ENCODE measurements around the gene CDH11.

CDH11 gene

GRCh38 chr16:64975821-64976220, 146.0 kb downstream of the CDH11 start:
- TF ChIP-seq, protein P1, sequence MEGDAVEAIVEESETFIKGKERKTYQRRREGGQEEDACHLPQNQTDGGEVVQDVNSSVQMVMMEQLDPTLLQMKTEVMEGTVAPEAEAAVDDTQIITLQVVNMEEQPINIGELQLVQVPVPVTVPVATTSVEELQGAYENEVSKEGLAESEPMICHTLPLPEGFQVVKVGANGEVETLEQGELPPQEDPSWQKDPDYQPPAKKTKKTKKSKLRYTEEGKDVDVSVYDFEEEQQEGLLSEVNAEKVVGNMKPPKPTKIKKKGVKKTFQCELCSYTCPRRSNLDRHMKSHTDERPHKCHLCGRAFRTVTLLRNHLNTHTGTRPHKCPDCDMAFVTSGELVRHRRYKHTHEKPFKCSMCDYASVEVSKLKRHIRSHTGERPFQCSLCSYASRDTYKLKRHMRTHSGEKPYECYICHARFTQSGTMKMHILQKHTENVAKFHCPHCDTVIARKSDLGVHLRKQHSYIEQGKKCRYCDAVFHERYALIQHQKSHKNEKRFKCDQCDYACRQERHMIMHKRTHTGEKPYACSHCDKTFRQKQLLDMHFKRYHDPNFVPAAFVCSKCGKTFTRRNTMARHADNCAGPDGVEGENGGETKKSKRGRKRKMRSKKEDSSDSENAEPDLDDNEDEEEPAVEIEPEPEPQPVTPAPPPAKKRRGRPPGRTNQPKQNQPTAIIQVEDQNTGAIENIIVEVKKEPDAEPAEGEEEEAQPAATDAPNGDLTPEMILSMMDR (IDR thresholded peaks at IDR 0.05; ENCODE audit: insufficient read depth, low read length, poor library complexity, severe bottlenecking), result no peak
- H3K27me3 ChIP-seq (replicated peaks; ENCODE audit: control insufficient read depth, insufficient read depth, low read length), result no peaks in the 10 kb centered on the region
- H3K36me3 ChIP-seq (ENCODE audit: control insufficient read depth, insufficient read depth, low read length), result no peaks in the 10 kb centered on the region
- H3K4me3 ChIP-seq (replicated peaks; ENCODE audit: low read depth, low read length), result no peak overlapping the region
- DNase-seq (ENCODE audit: extremely low read depth, insufficient read length), result no peak

GRCh38 chr16:64974381-64974780, 147.5 kb downstream of the CDH11 start:
- Histone ChIP-seq H3K36me3 (ENCODE audit: control insufficient read depth, insufficient read depth, low read length) (no peaks in the 10 kb centered on the region), H3K27me3 (replicated peaks; ENCODE audit: control insufficient read depth, insufficient read depth, low read length) (no peaks in the 10 kb centered on the region), H3K4me3 (replicated peaks; ENCODE audit: low read depth, low read length) (no peak overlapping the region)
- TF ChIP-seq, protein P1 (IDR thresholded peaks at IDR 0.05; ENCODE audit: insufficient read depth, low read length, poor library complexity, severe bottlenecking), result no peak
- no peak for DNase-seq (ENCODE audit: extremely low read depth, insufficient read length)

GRCh38 chr16:64973171-64973570, 148.7 kb downstream of the CDH11 start:
- Histone ChIP-seq H3K27me3 (replicated peaks; ENCODE audit: control insufficient read depth, insufficient read depth, low read length) (no peaks in the 10 kb centered on the region), H3K4me3 (replicated peaks; ENCODE audit: low read depth, low read length) (no peak overlapping the region), H3K36me3 (ENCODE audit: control insufficient read depth, insufficient read depth, low read length) (no peaks in the 10 kb centered on the region)
- no peak for DNase-seq (ENCODE audit: extremely low read depth, insufficient read length)
- TF ChIP-seq, protein P1 (IDR thresholded peaks at IDR 0.05; ENCODE audit: insufficient read depth, low read length, poor library complexity, severe bottlenecking), result no peak

- no peak for DNase-seq (ENCODE audit: extremely low read depth, insufficient read length)
- Histone ChIP-seq H3K36me3 (ENCODE audit: control insufficient read depth, insufficient read depth, low read length) (no peaks in the 10 kb centered on the region), H3K4me3 (replicated peaks; ENCODE audit: low read depth, low read length) (no peak overlapping the region), H3K27me3 (replicated peaks; ENCODE audit: control insufficient read depth, insufficient read depth, low read length) (no peaks in the 10 kb centered on the region)
- TF ChIP-seq, protein P1 (IDR thresholded peaks at IDR 0.05; ENCODE audit: insufficient read depth, low read length, poor library complexity, severe bottlenecking), result no peak
Measured at GRCh38 chr16:64971171-64971570, 150.7 kb downstream of the CDH11 start.

DNA sequence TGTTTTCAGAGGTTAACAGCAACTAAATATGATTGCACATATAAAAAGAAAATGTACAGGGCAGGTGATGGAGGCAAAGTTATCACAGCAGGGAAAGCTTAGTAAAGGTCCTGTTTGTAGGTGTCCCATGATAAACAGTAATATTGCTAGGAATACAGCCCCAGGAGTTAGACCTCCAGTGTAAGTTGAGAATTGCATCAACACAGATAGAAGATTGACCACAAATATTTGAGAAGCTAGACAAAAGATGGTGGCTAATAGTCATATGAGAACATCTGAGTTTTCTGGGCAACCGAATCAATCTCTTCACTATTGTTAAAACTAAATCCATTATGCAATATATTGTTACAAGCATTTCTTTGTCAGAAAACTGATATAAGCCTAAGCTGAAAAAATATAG, 152.6 kb downstream of the CDH11 start:
- H3K4me3 ChIP-seq (replicated peaks; ENCODE audit: low read depth, low read length), result no peak overlapping the region
- no peak for DNase-seq (ENCODE audit: extremely low read depth, insufficient read length)
- no peaks in the 10 kb centered on the region for H3K36me3 ChIP-seq (ENCODE audit: control insufficient read depth, insufficient read depth, low read length)
- TF ChIP-seq, protein P1 (IDR thresholded peaks at IDR 0.05; ENCODE audit: insufficient read depth, low read length, poor library complexity, severe bottlenecking), result no peak
- no peaks in the 10 kb centered on the region for H3K27me3 ChIP-seq (replicated peaks; ENCODE audit: control insufficient read depth, insufficient read depth, low read length)

DNA sequence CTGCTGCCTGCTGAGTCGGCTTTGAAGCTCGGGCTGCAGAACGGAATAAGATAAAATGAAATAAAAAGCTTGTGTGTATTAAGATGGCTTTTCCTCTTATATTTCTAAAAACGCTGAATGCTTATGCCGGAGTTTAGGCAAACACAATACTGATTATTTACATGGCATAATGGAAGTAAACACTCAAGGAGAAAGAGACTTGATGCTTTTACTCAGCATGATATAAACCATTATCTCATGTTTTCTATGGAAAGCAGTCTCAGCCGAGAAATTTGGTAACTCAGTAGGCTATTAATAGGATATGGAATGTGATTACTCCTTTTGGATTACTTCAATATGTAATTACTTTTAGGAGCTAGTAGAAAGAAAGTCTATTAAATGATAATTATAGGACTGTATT, 153.3 kb downstream of the CDH11 start:
- DNase-seq (ENCODE audit: extremely low read depth, insufficient read length), result no peak

More for the DNA sequence above, 153.3 kb downstream of the CDH11 start:
- no peaks in the 10 kb centered on the region for H3K36me3 ChIP-seq (ENCODE audit: control insufficient read depth, insufficient read depth, low read length)
- no peak overlapping the region for H3K4me3 ChIP-seq (replicated peaks; ENCODE audit: low read depth, low read length)
- TF ChIP-seq, protein P1 (IDR thresholded peaks at IDR 0.05; ENCODE audit: insufficient read depth, low read length, poor library complexity, severe bottlenecking), result no peak
- no peaks in the 10 kb centered on the region for H3K27me3 ChIP-seq (replicated peaks; ENCODE audit: control insufficient read depth, insufficient read depth, low read length)

All from GM06990 (cell line).